Type B pancreatic cell (in vitro differentiated cells): ENCODE measurements around the gene TIAL1. TPM values are rescaled to one million over a fixed set of nuclear protein-coding genes. Genes with fewer than 3 reads are reported as not detected.
A peak's percentile ranks its signal among the peaks of the same experiment; 100 is the strongest.

ENCODE experiments used
- DNase-seq: peaks from one replicate; pipeline ENCODE4 v3.0.0; 2021; ENCODE audit warnings: mixed read lengths; ENCODE audit not compliant: unreplicated experiment; ENCODE audit errors: extremely low spot score
- H3K27ac Mint-ChIP-seq: 2 replicates; pipeline ENCODE4 v1.8.0; 2021; ENCODE audit warnings: mild to moderate bottlenecking, mixed read lengths
- H3K27me3 Mint-ChIP-seq: 2 replicates; pipeline ENCODE4 v1.8.0; 2021; ENCODE audit warnings: mixed read lengths
- H3K36me3 Mint-ChIP-seq: 2 replicates; pipeline ENCODE4 v1.8.0; 2021; ENCODE audit warnings: mixed read lengths
- H3K4me1 Mint-ChIP-seq: one replicate; pipeline ENCODE4 v1.8.0; 2021; ENCODE audit warnings: mixed read lengths; ENCODE audit not compliant: unreplicated experiment
- H3K4me3 Mint-ChIP-seq: 2 replicates; pipeline ENCODE4 v1.8.0; 2021; ENCODE audit warnings: mild to moderate bottlenecking, mixed read lengths
- H3K9me3 Mint-ChIP-seq: 2 replicates; pipeline ENCODE4 v1.8.0; 2021; ENCODE audit warnings: mixed read lengths
- long read RNA-seq: library from polyadenylated mRNA; unstranded; transcript quantifications from one replicate; pipeline ENCODE4 v2.0.0, GENCODE V29; 2020
- total RNA-seq: library from RNA; stranded (reverse); gene quantifications from 2 replicates; pipeline ENCODE4 v1.2.1, GENCODE V29; 2021; ENCODE audit warnings: low replicate concordance
- TF ChIP-seq, protein P1 (sequence below): fragments of 200-600 bp; sonication (generic); conservative IDR thresholded peaks from 2 replicates; pipeline ENCODE4 v1.5.0; 2021; ENCODE audit warnings: antibody characterized with exemption, mild to moderate bottlenecking

TIAL1 gene, protein sequence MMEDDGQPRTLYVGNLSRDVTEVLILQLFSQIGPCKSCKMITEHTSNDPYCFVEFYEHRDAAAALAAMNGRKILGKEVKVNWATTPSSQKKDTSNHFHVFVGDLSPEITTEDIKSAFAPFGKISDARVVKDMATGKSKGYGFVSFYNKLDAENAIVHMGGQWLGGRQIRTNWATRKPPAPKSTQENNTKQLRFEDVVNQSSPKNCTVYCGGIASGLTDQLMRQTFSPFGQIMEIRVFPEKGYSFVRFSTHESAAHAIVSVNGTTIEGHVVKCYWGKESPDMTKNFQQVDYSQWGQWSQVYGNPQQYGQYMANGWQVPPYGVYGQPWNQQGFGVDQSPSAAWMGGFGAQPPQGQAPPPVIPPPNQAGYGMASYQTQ
- total RNA-seq = 132 and 153 TPM in 2 replicates
- long read RNA-seq, full-length matches to known transcripts = 1 of 6 reads
- long read RNA-seq, partial matches to known transcripts = 4 of 6 reads
- long read RNA-seq, other reads (novel, unspliced or antisense) = 1 of 6 reads

DNA sequence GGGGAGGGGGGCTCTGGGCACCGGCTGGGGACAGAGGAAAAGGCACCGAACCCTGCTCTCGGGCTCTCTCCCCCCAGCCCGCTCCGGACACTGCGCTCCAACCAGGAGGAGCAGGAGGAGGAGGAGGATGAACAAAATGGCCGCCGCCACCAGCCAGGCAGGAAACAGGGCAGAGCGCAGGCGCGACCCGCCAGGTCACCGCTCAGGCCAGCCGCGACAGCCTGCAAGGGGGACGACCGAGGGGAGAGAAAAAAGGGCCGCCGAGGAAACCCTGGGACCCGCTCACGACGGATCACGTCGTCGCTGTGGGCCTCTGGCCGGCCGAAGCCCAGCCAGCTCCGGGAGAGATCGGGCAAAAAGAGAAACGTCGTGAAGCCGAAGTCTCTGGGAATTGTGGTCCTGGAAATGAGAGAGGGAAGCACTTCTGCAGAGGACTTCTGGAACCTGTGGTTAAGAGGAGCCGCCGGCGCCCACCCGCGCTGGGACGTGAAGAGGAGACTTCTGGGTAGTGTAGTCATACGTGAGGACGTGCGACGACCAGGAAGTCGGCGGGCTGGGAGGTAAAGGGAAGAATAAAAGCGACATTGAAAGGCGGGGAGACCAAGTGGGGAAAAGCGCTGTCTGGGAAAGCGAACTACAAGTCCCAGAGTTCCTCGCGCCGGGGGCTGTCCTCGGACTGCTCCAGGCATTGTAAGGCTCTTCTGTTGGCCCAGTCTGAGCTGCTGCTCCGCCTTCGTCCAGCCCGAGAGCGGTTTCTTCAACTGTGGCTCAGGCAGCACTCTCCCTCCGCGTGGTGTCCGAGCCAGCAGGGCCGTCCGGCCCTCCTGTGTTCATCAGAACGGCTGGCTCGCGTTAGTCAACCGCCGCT lies at the start of gene TIAL1:
Gene TIAL1, minus strand, starts transcription at position 428 of the 868 bp plus-strand sequence. CDS start 499 bp downstream, outside the sequence.
- TF ChIP-seq, protein P1, sequence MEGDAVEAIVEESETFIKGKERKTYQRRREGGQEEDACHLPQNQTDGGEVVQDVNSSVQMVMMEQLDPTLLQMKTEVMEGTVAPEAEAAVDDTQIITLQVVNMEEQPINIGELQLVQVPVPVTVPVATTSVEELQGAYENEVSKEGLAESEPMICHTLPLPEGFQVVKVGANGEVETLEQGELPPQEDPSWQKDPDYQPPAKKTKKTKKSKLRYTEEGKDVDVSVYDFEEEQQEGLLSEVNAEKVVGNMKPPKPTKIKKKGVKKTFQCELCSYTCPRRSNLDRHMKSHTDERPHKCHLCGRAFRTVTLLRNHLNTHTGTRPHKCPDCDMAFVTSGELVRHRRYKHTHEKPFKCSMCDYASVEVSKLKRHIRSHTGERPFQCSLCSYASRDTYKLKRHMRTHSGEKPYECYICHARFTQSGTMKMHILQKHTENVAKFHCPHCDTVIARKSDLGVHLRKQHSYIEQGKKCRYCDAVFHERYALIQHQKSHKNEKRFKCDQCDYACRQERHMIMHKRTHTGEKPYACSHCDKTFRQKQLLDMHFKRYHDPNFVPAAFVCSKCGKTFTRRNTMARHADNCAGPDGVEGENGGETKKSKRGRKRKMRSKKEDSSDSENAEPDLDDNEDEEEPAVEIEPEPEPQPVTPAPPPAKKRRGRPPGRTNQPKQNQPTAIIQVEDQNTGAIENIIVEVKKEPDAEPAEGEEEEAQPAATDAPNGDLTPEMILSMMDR = no peak

DNA sequence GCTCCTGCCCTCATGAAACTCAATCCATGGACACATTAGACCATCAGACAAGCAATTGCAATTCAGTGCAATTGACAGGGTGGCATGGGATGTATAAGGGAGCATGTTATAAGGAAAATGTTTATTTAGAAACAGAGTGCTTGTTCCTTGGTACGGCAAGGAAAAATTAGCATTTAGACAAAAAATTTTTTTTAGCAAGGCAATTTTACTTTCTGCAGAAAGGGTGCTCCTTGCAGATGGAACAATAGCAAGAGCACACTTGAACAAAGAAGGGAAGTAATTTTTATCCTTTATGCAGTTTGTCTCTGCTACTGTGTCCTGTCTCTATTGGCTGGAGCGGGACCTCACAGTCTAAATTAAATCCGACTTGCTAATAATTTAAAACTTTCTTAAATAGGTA lies 48.2 kb upstream of the TIAL1 start:
- Mint-ChIP-seq H3K36me3 (no peaks in the 10 kb centered on the region), H3K4me3 (no peak overlapping the region), H3K4me1 (peaks cover 9% of the 10 kb centered on the region), H3K9me3 (no peaks in the 10 kb centered on the region), H3K27ac (no peak overlapping the region), H3K27me3 (no peaks in the 10 kb centered on the region)
- DNase-seq = no peak
- TF ChIP-seq, protein P1 = no peak

More for the DNA sequence above, at the start of gene TIAL1:
- peak within 1 kb of the TSS; percentile 92 for H3K4me3 Mint-ChIP-seq
- no peaks in the 10 kb centered on the region for H3K27me3 Mint-ChIP-seq
- DNase-seq = peak; percentile 95
- peak within 1 kb of the TSS; percentile 97 for H3K27ac Mint-ChIP-seq
- no peaks in the 10 kb centered on the region for H3K9me3 Mint-ChIP-seq
- H3K36me3 Mint-ChIP-seq = peaks cover 6% of the 10 kb centered on the region
- H3K4me1 Mint-ChIP-seq = peaks cover 33% of the 10 kb centered on the region

DNA sequence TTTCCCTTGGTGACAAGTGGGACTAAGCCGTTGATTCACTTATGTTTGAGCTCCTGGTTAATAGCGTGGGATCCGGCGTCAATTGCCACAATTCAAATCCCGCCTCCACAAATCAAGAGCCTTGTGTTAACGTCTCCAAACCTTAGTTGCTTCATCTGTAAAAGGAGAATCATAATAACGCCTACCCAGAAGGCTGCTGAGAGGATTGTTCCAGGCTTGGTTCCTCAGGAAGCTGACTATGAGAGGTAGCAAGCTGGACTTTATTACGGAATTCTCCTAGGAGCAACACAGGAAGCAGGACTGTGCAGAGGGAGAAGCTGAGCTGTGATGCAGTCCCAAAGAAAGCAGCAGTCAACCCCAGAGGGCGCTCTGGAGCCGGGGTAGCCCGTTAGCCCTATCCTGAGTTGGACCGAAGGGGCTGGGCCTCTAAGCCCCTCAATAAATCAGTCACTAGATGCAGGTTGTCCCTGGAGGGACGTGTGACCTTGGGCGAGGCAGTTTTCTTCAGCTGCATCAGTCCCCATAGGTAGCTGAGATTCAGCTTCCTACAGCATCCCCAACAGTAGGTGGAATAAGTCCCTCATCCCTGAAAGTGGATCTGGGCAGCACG lies 47.5 kb upstream of the TIAL1 start:
- Mint-ChIP-seq H3K4me3 (no peak overlapping the region), H3K27me3 (no peaks in the 10 kb centered on the region), H3K36me3 (no peaks in the 10 kb centered on the region), H3K9me3 (no peaks in the 10 kb centered on the region), H3K4me1 (peaks cover 9% of the 10 kb centered on the region), H3K27ac (no peak overlapping the region)
- DNase-seq = no peak
- TF ChIP-seq, protein P1 = peak; percentile 41

DNA sequence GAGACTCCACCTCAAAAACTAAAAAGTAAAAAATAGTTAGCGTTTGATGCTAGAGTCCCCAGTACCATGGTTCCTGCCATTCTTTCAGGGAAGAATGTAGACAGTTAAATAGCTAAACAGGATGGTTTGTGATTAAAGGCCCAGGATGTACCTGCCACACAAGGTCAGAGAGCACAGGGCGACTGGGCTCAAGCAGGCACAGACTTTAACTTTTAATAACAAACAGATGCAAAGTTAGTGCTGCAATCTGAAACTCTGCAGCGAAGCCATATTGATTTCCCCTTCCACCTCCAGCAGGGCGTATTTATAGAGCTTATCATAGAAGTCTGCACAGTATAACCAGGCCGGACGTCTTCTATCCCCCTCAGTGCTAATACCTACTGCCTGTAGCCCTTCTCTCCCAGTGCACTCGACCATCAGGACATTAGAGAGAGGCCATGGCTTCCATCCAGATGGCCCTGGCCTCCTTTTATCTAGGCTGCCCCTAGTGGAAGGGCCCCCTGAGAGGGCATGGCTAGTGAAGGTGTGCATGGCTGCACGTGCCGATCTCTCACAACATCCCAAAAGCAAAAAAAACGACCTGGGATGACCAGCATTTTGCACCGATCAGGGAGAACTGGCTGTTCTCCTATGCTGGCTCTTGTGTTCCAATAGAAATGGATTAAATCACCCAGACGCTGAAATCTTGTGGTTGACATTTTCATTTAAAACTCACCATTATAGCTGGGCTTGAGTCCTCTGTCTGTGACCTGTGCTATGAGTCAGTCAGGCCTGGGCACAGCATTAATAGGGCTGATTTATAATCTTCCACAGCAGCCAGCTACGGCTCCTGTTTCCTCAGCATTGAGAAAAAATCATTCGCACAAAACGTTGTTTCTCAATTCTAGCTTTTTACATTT lies 46.8 kb upstream of the TIAL1 start:
- TF ChIP-seq, protein P1 = no peak
- Mint-ChIP-seq H3K4me1 (peaks cover 9% of the 10 kb centered on the region), H3K27ac (peak overlapping the region; percentile 5), H3K4me3 (peak overlapping the region; percentile 58), H3K36me3 (no peaks in the 10 kb centered on the region), H3K9me3 (no peaks in the 10 kb centered on the region), H3K27me3 (no peaks in the 10 kb centered on the region)
- no peak for DNase-seq
